Right lung (tissue), 5 donors: Measurements from ENCODE around the gene SH2D3A. TPM values are rescaled to one million over a fixed set of nuclear protein-coding genes. Genes with fewer than 3 reads are reported as not detected.

Experiments used
- DNase-seq, 2 donors: peaks; one replicate each; pipeline ENCODE4 v3.0.0-alpha.2; 2013
- polyA plus RNA-seq, 5 donors: library from polyadenylated mRNA; unstranded; fragments of 120-200 nt; gene quantifications; one replicate each; pipeline versions ENCODE4 v1.2.1 to v1.2.3, GENCODE V29; 2013; ENCODE audit warnings: inconsistent platforms in 1 of 5, low replicate concordance in 1 of 5; ENCODE audit not compliant: insufficient read length in 5 of 5, insufficient read depth in 1 of 5

The SH2D3A gene
- polyA plus RNA-seq, 5 donors: 5.9 to 9.2 (median 7.9) TPM

GRCh38 chr19:6737873-6738786 lies 29.1 kb downstream of the SH2D3A start:
- peak; percentile 75 to 80 for DNase-seq

- peak; percentile 100 for DNase-seq
Observed at GRCh38 chr19:6737284-6737872, 29.9 kb downstream of the SH2D3A start, which contains the start of gene GPR108. Gene GPR108 (minus strand): TSS chr19:6737580. CDS start chr19:6737576, 4 bp downstream.

GRCh38 chr19:6736917-6737283 lies 30.3 kb downstream of the SH2D3A start:
- DNase-seq: no peak

- peak; percentile 68 to 73 for DNase-seq
Observed at GRCh38 chr19:6736169-6736916, 30.9 kb downstream of the SH2D3A start.

- no peak for DNase-seq
Observed at GRCh38 chr19:6735181-6735911, 31.9 kb downstream of the SH2D3A start.

GRCh38 chr19:6734096-6734696 lies 33.0 kb downstream of the SH2D3A start:
- no peak for DNase-seq

- DNase-seq: no peak
Observed at GRCh38 chr19:6733338-6734095, 33.7 kb downstream of the SH2D3A start.

GRCh38 chr19:6732803-6733337 lies 34.4 kb downstream of the SH2D3A start:
- no peak for DNase-seq

GRCh38 chr19:6731822-6732221 lies 35.4 kb downstream of the SH2D3A start:
- DNase-seq: no peak

GRCh38 chr19:6730941-6731670 lies 36.1 kb downstream of the SH2D3A start:
- DNase-seq: no peak

GRCh38 chr19:6730153-6730804 lies 37.0 kb downstream of the SH2D3A start:
- peak; percentile 23 to 37 for DNase-seq

GRCh38 chr19:6729573-6730152 lies 37.6 kb downstream of the SH2D3A start:
- DNase-seq: no peak

- DNase-seq: no peak
Observed at GRCh38 chr19:6728346-6728745, 38.9 kb downstream of the SH2D3A start.

GRCh38 chr19:6725513-6726231 lies 41.6 kb downstream of the SH2D3A start:
- no peak for DNase-seq

- no peak for DNase-seq
Observed at GRCh38 chr19:6724631-6725492, 42.4 kb downstream of the SH2D3A start.

- no peak for DNase-seq
Observed at GRCh38 chr19:6723738-6724137, 43.5 kb downstream of the SH2D3A start.

GRCh38 chr19:6723108-6723618 lies 44.1 kb downstream of the SH2D3A start:
- DNase-seq: peak; percentile 63 to 72
